SK-N-SH treated with all-trans-retinoic acid at 6 μM for 48 hours (cell line): ENCODE results near the gene MACF1.

Experiments used
- BACH2 ChIP-seq: fragments of 250-450 bp; sonication (Bioruptor Pico); IDR thresholded peaks from 2 replicates; pipeline ENCODE4 v1.9.0; 2021; ENCODE audit warnings: mild to moderate bottlenecking, borderline replicate concordance
- GLIS3 ChIP-seq: fragments of 250-450 bp; sonication (Bioruptor Pico); IDR thresholded peaks from 2 replicates; pipeline ENCODE4 v1.5.0; 2020; ENCODE audit warnings: mild to moderate bottlenecking, moderate library complexity
- TOX ChIP-seq: fragments of 250-450 bp; sonication (Bioruptor Pico); IDR thresholded peaks from 2 replicates; pipeline ENCODE4 v1.8.0; 2021; ENCODE audit warnings: mild to moderate bottlenecking, moderate library complexity, borderline replicate concordance
- ZC3H10 ChIP-seq: fragments of 250-450 bp; sonication (Bioruptor Pico); IDR thresholded peaks from 2 replicates; pipeline ENCODE4 v1.5.1; 2021; ENCODE audit warnings: mild to moderate bottlenecking, moderate library complexity
- ZNF565 ChIP-seq: fragments of 450-650 bp; formaldehyde crosslinking; conservative IDR thresholded peaks from 2 replicates; pipeline ENCODE4 v1.5.0; 2020; ENCODE audit warnings: low read depth, mild to moderate bottlenecking, moderate library complexity
- TF ChIP-seq, protein P1 (sequence below): fragments of 250-450 bp; sonication (Bioruptor Pico); IDR thresholded peaks from 2 replicates; pipeline ENCODE4 v1.8.0; 2020; ENCODE audit warnings: mild to moderate bottlenecking, moderate library complexity, borderline replicate concordance
- TF ChIP-seq, protein P2 (sequence below): fragments of 250-450 bp; sonication (Bioruptor Pico); IDR thresholded peaks from 2 replicates; pipeline ENCODE4 v1.5.1; 2020; ENCODE audit warnings: low read depth, mild to moderate bottlenecking, moderate library complexity

DNA sequence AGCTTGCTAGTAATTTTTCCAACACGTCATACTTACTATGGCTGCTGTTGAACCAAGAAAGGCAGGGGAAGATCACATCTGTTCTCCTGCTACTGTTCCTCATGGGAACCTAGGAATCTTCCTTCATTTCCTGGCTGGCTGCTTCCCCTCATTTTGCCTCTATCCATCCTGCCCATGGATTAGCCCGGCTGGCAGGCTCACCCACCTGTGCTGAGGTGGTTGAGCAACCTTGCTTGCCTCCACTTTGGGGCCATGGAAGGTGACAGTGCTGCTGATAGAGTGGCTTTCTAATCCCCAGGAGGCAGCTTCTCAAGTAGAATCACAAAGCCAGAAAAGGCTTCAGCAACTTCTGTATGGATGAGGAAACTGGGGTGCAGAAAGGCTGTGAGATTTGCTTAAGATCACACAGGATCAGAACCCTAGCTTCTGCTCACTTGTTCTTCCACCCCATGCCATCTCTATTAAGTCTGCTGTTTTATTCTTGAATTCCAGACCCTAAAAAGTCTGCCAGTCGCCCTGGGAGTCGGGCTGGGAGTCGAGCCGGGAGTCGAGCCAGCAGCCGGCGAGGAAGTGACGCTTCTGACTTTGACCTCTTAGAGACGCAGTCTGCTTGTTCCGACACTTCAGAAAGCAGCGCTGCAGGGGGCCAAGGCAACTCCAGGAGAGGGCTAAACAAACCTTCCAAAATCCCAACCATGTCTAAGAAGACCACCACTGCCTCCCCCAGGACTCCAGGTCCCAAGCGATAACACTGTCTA is 280.7 kb downstream of the MACF1 start:
- TF ChIP-seq, protein P1, sequence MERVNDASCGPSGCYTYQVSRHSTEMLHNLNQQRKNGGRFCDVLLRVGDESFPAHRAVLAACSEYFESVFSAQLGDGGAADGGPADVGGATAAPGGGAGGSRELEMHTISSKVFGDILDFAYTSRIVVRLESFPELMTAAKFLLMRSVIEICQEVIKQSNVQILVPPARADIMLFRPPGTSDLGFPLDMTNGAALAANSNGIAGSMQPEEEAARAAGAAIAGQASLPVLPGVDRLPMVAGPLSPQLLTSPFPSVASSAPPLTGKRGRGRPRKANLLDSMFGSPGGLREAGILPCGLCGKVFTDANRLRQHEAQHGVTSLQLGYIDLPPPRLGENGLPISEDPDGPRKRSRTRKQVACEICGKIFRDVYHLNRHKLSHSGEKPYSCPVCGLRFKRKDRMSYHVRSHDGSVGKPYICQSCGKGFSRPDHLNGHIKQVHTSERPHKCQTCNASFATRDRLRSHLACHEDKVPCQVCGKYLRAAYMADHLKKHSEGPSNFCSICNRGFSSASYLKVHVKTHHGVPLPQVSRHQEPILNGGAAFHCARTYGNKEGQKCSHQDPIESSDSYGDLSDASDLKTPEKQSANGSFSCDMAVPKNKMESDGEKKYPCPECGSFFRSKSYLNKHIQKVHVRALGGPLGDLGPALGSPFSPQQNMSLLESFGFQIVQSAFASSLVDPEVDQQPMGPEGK (CRISPR knock-in tag), result no peak
- no peak for TF ChIP-seq GLIS3 (CRISPR knock-in tag)
- no peak for TF ChIP-seq BACH2 (CRISPR knock-in tag)
- TF ChIP-seq TOX (CRISPR knock-in tag), result no peak
- TF ChIP-seq, protein P2, sequence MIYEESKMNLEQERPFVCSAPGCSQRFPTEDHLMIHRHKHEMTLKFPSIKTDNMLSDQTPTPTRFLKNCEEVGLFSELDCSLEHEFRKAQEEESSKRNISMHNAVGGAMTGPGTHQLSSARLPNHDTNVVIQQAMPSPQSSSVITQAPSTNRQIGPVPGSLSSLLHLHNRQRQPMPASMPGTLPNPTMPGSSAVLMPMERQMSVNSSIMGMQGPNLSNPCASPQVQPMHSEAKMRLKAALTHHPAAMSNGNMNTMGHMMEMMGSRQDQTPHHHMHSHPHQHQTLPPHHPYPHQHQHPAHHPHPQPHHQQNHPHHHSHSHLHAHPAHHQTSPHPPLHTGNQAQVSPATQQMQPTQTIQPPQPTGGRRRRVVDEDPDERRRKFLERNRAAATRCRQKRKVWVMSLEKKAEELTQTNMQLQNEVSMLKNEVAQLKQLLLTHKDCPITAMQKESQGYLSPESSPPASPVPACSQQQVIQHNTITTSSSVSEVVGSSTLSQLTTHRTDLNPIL (CRISPR knock-in tag), result no peak
- no peak for TF ChIP-seq ZC3H10
- no peak for TF ChIP-seq ZNF565
